ENCODE results near the gene TTC39B. TPM values are rescaled to one million over a fixed set of nuclear protein-coding genes. Genes with fewer than 3 reads are reported as not detected.

Gene TTC39B
- total and polyA plus RNA-seq, 2 of the 8 experiments (the other 6 are each of a cell fraction or from before 2014, with no cell fraction given), result 1.6 to 10.9 TPM

- Histone ChIP-seq H2BK5ac (ENCODE audit: low read depth, low read length) (no peak overlapping the region), H2AK5ac (ENCODE audit: low read depth, low read length) (no peak overlapping the region), H4K5ac (ENCODE audit: insufficient read length, low read depth, low read length) (no peak overlapping the region), H3K18ac (ENCODE audit: extremely low read depth, low read length) (no peak overlapping the region), H3K23ac (ENCODE audit: insufficient read length) (no peak overlapping the region), H2AFZ (ENCODE audit: low read length) (no peak overlapping the region), H3K36me3 (ENCODE audit: control insufficient read depth in 2 of 4, insufficient read depth in 4 of 4, low read length in 3 of 4) (no peaks in the 10 kb centered on the region), H3K27ac (ENCODE audit: low read depth, low read length) (no peak overlapping the region), H2BK20ac (ENCODE audit: low read length) (no peak overlapping the region), H3K9me3 (ENCODE audit: insufficient read depth in 2 of 2, low read depth in 1 of 2, low read length in 1 of 2) (no peaks in the 10 kb centered on the region), H3K4me1 (replicated peaks in 1 of 4; ENCODE audit: control insufficient read depth in 3 of 4, insufficient read depth in 4 of 4, low read length in 3 of 4) (peaks cover 2 to 17% (median 15%) of the 10 kb centered on the region in 4 experiments; a peak in 5 of 7 replicates), H3K4ac (replicated peaks; ENCODE audit: insufficient read length, low read depth, low read length) (no peak overlapping the region), H3K56ac (replicated peaks; ENCODE audit: insufficient read length, low read depth, low read length) (no peak overlapping the region), H2BK120ac (replicated peaks; ENCODE audit: low read depth, low read length) (no peak overlapping the region), H3K79me1 (ENCODE audit: low read depth, low read length) (no peaks in the 10 kb centered on the region), H4K8ac (ENCODE audit: extremely low read depth, insufficient read depth, low read length) (no peak overlapping the region), H3K79me2 (ENCODE audit: control insufficient read depth in 1 of 2, insufficient read depth in 2 of 2, low read length in 2 of 2) (no peaks in the 10 kb centered on the region), H3K4me2 (ENCODE audit: insufficient read depth in 1 of 2, low read depth in 2 of 2, low read length in 2 of 2) (no peak overlapping the region), H3K23me2 (ENCODE audit: low read depth, low read length) (no peaks in the 10 kb centered on the region), H3K27me3 (replicated peaks in 1 of 4; ENCODE audit: control insufficient read depth in 3 of 4, extremely low read depth in 1 of 4, insufficient read depth in 3 of 4, low read length in 3 of 4) (no peaks in the 10 kb centered on the region), H3K9ac (replicated peaks in 1 of 4; ENCODE audit: extremely low read depth in 1 of 4, low read depth in 3 of 4, low read length in 3 of 4) (no peak overlapping the region), H2BK12ac (ENCODE audit: low read depth, low read length) (no peak overlapping the region), H4K91ac (replicated peaks; ENCODE audit: insufficient read length, low read length) (no peak overlapping the region), H3K14ac (ENCODE audit: insufficient read length) (no peak overlapping the region), H3K4me3 (ENCODE audit: extremely low read depth in 1 of 4, insufficient read depth in 2 of 4, low read depth in 3 of 4, low read length in 4 of 4) (no peak overlapping the region), H2BK15ac (ENCODE audit: low read length) (no peak overlapping the region; the same call in 1 of the 2 replicates), H4K20me1 (replicated peaks in 1 of 2; ENCODE audit: control insufficient read depth in 1 of 2, insufficient read depth in 2 of 2, low read length in 2 of 2) (no peaks in the 10 kb centered on the region)
- 66% methylated on average over 3 of the region's 3 CpGs; no CpG with 5 or more reads in 1 of the 2 experiments for WGBS, 2 experiments (ENCODE audit: extremely low coverage in 1 of 2, insufficient coverage in 1 of 2, insufficient read length in 1 of 2, insufficient replicate concordance in 2 of 2, low coverage in 1 of 2, low lambda C conversion rate in 2 of 2, missing lambda C conversion rate in 1 of 2)
- no peak for FAIRE-seq
- no peak for TF ChIP-seq SIX5 (IDR thresholded peaks at IDR 0.05; ENCODE audit: low read depth, low read length)
- no peak for TF ChIP-seq BCL11A (IDR thresholded peaks at IDR 0.05; ENCODE audit: low read depth in 2 of 2, low read length in 2 of 2)
- TF ChIP-seq, protein P1, sequence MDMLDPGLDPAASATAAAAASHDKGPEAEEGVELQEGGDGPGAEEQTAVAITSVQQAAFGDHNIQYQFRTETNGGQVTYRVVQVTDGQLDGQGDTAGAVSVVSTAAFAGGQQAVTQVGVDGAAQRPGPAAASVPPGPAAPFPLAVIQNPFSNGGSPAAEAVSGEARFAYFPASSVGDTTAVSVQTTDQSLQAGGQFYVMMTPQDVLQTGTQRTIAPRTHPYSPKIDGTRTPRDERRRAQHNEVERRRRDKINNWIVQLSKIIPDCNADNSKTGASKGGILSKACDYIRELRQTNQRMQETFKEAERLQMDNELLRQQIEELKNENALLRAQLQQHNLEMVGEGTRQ (IDR thresholded peaks at IDR 0.05; ENCODE audit: low read length), result no peak
- TF ChIP-seq SIN3A (conservative IDR thresholded peaks at IDR 0.05 in 1 of 2, IDR thresholded peaks at IDR 0.05 in 1 of 2; ENCODE audit: low read depth in 1 of 2, low read length in 2 of 2), result no peak
- no peak for TF ChIP-seq CHD1 (IDR thresholded peaks at IDR 0.05; ENCODE audit: low read depth, low read length)
- DNase-seq (ENCODE audit: low read depth in 1 of 2, low spot score in 2 of 2), result no peak
- ChIA-PET CTCF (ENCODE audit: partially characterized antibody) (interaction anchor here (1.3 to 6.5 kb wide), 3 partner anchors 20 to 140 kb away, joined by 3 to 93 read pairs (median 4); no protein-coding TSS in a partner anchor), POLR2A (ENCODE audit: partially characterized antibody) (no interaction called here)
These were observed 173.5 kb downstream of the TTC39B start for GRCh38 chr9:15133488-15133887.

All from H1 (cell line).